ENCODE data around the gene RALGPS1.

RALGPS1 gene

GRCh38 chr9:127229691-127230417 lies 315.3 kb downstream of the RALGPS1 start:
- no peaks in the 10 kb centered on the region for H3K36me3 ChIP-seq (ENCODE audit: low read depth)
- no peak overlapping the region for H3K27ac ChIP-seq (ENCODE audit: poor library complexity, severe bottlenecking)
- no peak for TF ChIP-seq CTCF (IDR thresholded peaks at IDR 0.05; ENCODE audit: poor library complexity, severe bottlenecking)
- no peak for ATAC-seq (ENCODE audit: low read depth)
- no peak overlapping the region for H3K4me3 ChIP-seq (ENCODE audit: severe bottlenecking)
- H3K27me3 ChIP-seq (ENCODE audit: insufficient read depth, poor library complexity, severe bottlenecking): no peaks in the 10 kb centered on the region
- H3K9me3 ChIP-seq (ENCODE audit: severe bottlenecking): no peaks in the 10 kb centered on the region
- DNase-seq (ENCODE audit: low spot score): no peak
- no peaks in the 10 kb centered on the region for H3K4me1 ChIP-seq (ENCODE audit: insufficient read depth, poor library complexity, severe bottlenecking)

- no peak for ATAC-seq (ENCODE audit: low read depth)
- no peak overlapping the region for H3K4me3 ChIP-seq (ENCODE audit: severe bottlenecking)
- DNase-seq (ENCODE audit: low spot score): no peak
- H3K4me1 ChIP-seq (ENCODE audit: insufficient read depth, poor library complexity, severe bottlenecking): no peaks in the 10 kb centered on the region
- H3K27me3 ChIP-seq (ENCODE audit: insufficient read depth, poor library complexity, severe bottlenecking): no peaks in the 10 kb centered on the region
- no peak overlapping the region for H3K27ac ChIP-seq (ENCODE audit: poor library complexity, severe bottlenecking)
- no peak for TF ChIP-seq CTCF (IDR thresholded peaks at IDR 0.05; ENCODE audit: poor library complexity, severe bottlenecking)
- no peaks in the 10 kb centered on the region for H3K36me3 ChIP-seq (ENCODE audit: low read depth)
- H3K9me3 ChIP-seq (ENCODE audit: severe bottlenecking): no peaks in the 10 kb centered on the region
Observed at GRCh38 chr9:127231666-127232065, 317.1 kb downstream of the RALGPS1 start.

- Histone ChIP-seq H3K9me3 (ENCODE audit: severe bottlenecking) (no peaks in the 10 kb centered on the region), H3K27me3 (ENCODE audit: insufficient read depth, poor library complexity, severe bottlenecking) (no peaks in the 10 kb centered on the region), H3K27ac (ENCODE audit: poor library complexity, severe bottlenecking) (no peak overlapping the region), H3K4me3 (ENCODE audit: severe bottlenecking) (no peak overlapping the region), H3K36me3 (ENCODE audit: low read depth) (no peaks in the 10 kb centered on the region), H3K4me1 (ENCODE audit: insufficient read depth, poor library complexity, severe bottlenecking) (no peaks in the 10 kb centered on the region)
- no peak for ATAC-seq (ENCODE audit: low read depth)
- no peak for DNase-seq (ENCODE audit: low spot score)
- no peak for TF ChIP-seq CTCF (IDR thresholded peaks at IDR 0.05; ENCODE audit: poor library complexity, severe bottlenecking)
Observed at GRCh38 chr9:127232833-127233549, 318.4 kb downstream of the RALGPS1 start.

- no peaks in the 10 kb centered on the region for H3K27me3 ChIP-seq (ENCODE audit: insufficient read depth, poor library complexity, severe bottlenecking)
- no peaks in the 10 kb centered on the region for H3K9me3 ChIP-seq (ENCODE audit: severe bottlenecking)
- H3K4me3 ChIP-seq (ENCODE audit: severe bottlenecking): no peak overlapping the region
- H3K4me1 ChIP-seq (ENCODE audit: insufficient read depth, poor library complexity, severe bottlenecking): no peaks in the 10 kb centered on the region
- no peak overlapping the region for H3K27ac ChIP-seq (ENCODE audit: poor library complexity, severe bottlenecking)
- ATAC-seq (ENCODE audit: low read depth) (no peak), DNase-seq (ENCODE audit: low spot score) (no peak)
- H3K36me3 ChIP-seq (ENCODE audit: low read depth): no peaks in the 10 kb centered on the region
- no peak for TF ChIP-seq CTCF (IDR thresholded peaks at IDR 0.05; ENCODE audit: poor library complexity, severe bottlenecking)
Observed at GRCh38 chr9:127233550-127233949, 319.0 kb downstream of the RALGPS1 start.

- DNase-seq (ENCODE audit: low spot score) (no peak), ATAC-seq (ENCODE audit: low read depth) (no peak)
- Histone ChIP-seq H3K36me3 (ENCODE audit: low read depth) (no peaks in the 10 kb centered on the region), H3K27me3 (ENCODE audit: insufficient read depth, poor library complexity, severe bottlenecking) (no peaks in the 10 kb centered on the region), H3K4me3 (ENCODE audit: severe bottlenecking) (no peak overlapping the region), H3K9me3 (ENCODE audit: severe bottlenecking) (no peaks in the 10 kb centered on the region), H3K27ac (ENCODE audit: poor library complexity, severe bottlenecking) (no peak overlapping the region), H3K4me1 (ENCODE audit: insufficient read depth, poor library complexity, severe bottlenecking) (no peaks in the 10 kb centered on the region)
- TF ChIP-seq CTCF (IDR thresholded peaks at IDR 0.05; ENCODE audit: poor library complexity, severe bottlenecking): no peak
Observed at GRCh38 chr9:127233989-127234388, 319.4 kb downstream of the RALGPS1 start.
